GM23338 (cell line): ENCODE results near the gene SPI1.

Experiments
- CREB1 ChIP-seq: fragments of 250-450 bp; sonication (Bioruptor Pico); IDR thresholded peaks from 2 replicates; pipeline ENCODE4 v1.5.0; 2020; ENCODE audit warnings: low read depth, mild to moderate bottlenecking, moderate library complexity
- EZH2 ChIP-seq: fragments of 200-600 bp; sonication (generic); IDR thresholded peaks from one replicate; pipeline ENCODE4 v1.8.0; 2017; ENCODE audit warnings: antibody characterized with exemption, mild to moderate bottlenecking, low read depth; ENCODE audit not compliant: unreplicated experiment
- POLR2AphosphoS5 ChIP-seq: IDR thresholded peaks from 2 replicates; pipeline ENCODE4 v1.6.1; 2016; ENCODE audit warnings: antibody characterized with exemption, low read depth
- TF ChIP-seq, protein P1 (sequence below), 2 experiments: fragments of 200-600 bp in 1 of 2; sonication (generic) in 1 of 2; conservative IDR thresholded peaks; 2 replicates each; pipeline versions ENCODE4 v1.5.1 to v1.6.1; 2016 to 2017; ENCODE audit warnings: antibody characterized with exemption in 2 of 2, low read depth in 2 of 2, mild to moderate bottlenecking in 2 of 2, moderate library complexity in 1 of 2
- TF ChIP-seq, protein P2 (sequence below): IDR thresholded peaks from 2 replicates; pipeline ENCODE4 v1.6.1; 2016; ENCODE audit warnings: antibody characterized with exemption

DNA sequence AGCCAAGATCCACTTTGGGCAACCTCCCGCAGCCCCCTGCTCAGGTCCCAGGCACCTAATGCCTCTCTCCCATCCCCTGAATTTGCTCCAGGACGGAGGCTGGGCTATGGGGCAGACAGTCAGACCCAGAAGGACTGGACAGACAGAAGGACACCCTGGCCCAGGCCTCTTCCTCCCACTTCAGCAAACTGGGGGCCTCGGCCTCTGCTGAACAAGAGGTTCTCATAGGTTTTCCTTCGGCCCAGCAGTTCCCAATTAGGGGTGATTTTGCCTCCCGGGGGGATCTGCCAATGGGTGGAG lies 3.7 kb downstream of the SPI1 start:
- no peak for TF ChIP-seq POLR2AphosphoS5
- TF ChIP-seq EZH2 = no peak
- TF ChIP-seq, protein P1, sequence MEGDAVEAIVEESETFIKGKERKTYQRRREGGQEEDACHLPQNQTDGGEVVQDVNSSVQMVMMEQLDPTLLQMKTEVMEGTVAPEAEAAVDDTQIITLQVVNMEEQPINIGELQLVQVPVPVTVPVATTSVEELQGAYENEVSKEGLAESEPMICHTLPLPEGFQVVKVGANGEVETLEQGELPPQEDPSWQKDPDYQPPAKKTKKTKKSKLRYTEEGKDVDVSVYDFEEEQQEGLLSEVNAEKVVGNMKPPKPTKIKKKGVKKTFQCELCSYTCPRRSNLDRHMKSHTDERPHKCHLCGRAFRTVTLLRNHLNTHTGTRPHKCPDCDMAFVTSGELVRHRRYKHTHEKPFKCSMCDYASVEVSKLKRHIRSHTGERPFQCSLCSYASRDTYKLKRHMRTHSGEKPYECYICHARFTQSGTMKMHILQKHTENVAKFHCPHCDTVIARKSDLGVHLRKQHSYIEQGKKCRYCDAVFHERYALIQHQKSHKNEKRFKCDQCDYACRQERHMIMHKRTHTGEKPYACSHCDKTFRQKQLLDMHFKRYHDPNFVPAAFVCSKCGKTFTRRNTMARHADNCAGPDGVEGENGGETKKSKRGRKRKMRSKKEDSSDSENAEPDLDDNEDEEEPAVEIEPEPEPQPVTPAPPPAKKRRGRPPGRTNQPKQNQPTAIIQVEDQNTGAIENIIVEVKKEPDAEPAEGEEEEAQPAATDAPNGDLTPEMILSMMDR (conservative IDR thresholded peaks at IDR 0.05; ENCODE audit: low read depth in 2 of 2) = no peak
- TF ChIP-seq, protein P2, sequence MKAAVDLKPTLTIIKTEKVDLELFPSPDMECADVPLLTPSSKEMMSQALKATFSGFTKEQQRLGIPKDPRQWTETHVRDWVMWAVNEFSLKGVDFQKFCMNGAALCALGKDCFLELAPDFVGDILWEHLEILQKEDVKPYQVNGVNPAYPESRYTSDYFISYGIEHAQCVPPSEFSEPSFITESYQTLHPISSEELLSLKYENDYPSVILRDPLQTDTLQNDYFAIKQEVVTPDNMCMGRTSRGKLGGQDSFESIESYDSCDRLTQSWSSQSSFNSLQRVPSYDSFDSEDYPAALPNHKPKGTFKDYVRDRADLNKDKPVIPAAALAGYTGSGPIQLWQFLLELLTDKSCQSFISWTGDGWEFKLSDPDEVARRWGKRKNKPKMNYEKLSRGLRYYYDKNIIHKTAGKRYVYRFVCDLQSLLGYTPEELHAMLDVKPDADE = no peak
- TF ChIP-seq CREB1 (CRISPR knock-in tag) = no peak
